AG04450 (cell line): ENCODE measurements around the gene ABCF1. TPM values are rescaled to one million over a fixed set of nuclear protein-coding genes. Genes with fewer than 3 reads are reported as not detected.
"Not testable (repeated sequence)": the region's sequence is repeated elsewhere in the genome, so short reads cannot be mapped to it uniquely, and the experiment has no call there.

Experiments
- CTCF ChIA-PET: fragments of 300-600, 350-600 bp; formaldehyde crosslinking; extraction: SDS; loops from one replicate; lab custom pipeline; 2022; ENCODE audit warnings: antibody characterized with exemption, inconsistent platforms; lab: Charles Lee
- POLR2A ChIA-PET: fragments of 350-600 bp; formaldehyde crosslinking; extraction: SDS; loops from one replicate; lab custom pipeline; 2021; ENCODE audit warnings: antibody characterized with exemption, inconsistent platforms; lab: Yijun Ruan, JAX
- DNase-seq: peaks from one replicate; pipeline ENCODE4 v3.0.0-alpha.2; 2011; ENCODE audit warnings: low read depth, low spot score
- H3K27ac ChIP-seq: one replicate; pipeline ENCODE4 v1.5.1; 2012; ENCODE audit warnings: low read depth, low read length, control low read depth
- H3K27me3 ChIP-seq: one replicate; pipeline ENCODE4 v1.6.0; 2012; ENCODE audit warnings: low read length; ENCODE audit not compliant: control insufficient read depth, insufficient read depth
- H3K4me3 ChIP-seq: 2 replicates; pipeline ENCODE4 v1.5.1; 2011; ENCODE audit warnings: mild to moderate bottlenecking, low read depth, low read length, control low read depth
- H3K9me3 ChIP-seq: 2 replicates; pipeline ENCODE4 v1.5.1; 2012; ENCODE audit warnings: low read length; ENCODE audit not compliant: control insufficient read depth, insufficient read depth
- CTCF ChIP-seq: IDR thresholded peaks from 2 replicates; pipeline ENCODE4 v1.5.1; 2011; ENCODE audit warnings: low read depth, low read length, control low read depth, inconsistent platforms
- polyA plus RNA-seq: library from polyadenylated mRNA; depleted of rRNA; stranded (reverse); fragments of >200 nt; gene quantifications from 2 replicates; pipeline ENCODE4 v1.2.3, GENCODE V29; 2011

The ABCF1 gene
- polyA plus RNA-seq, 1 experiment, result 32.3 TPM

- no peak for TF ChIP-seq CTCF
- H3K9me3 ChIP-seq, result no peaks in the 10 kb centered on the region; the same call in 1 of the 2 replicates
- DNase-seq, result peak; percentile 48
- ChIA-PET POLR2A (interaction anchor here (0.7 to 1.9 kb wide), 6 partner anchors 10 to 128 kb away, joined by 3 to 15 read pairs (median 10); partner anchors contain the start of gene ABCF1), CTCF (interaction anchor here (0.7 to 1.3 kb wide), 4 partner anchors 14 to 126 kb away, joined by 3 to 5 read pairs (median 4); partner anchors contain the start of gene MDC1)
- H3K4me3 ChIP-seq, result no peak overlapping the region
- H3K27me3 ChIP-seq, result no peaks in the 10 kb centered on the region
- peak overlapping the region; percentile 66 for H3K27ac ChIP-seq
Observed at GRCh38 chr6:30591008-30591407, 19.8 kb downstream of the ABCF1 start.

GRCh38 chr6:30592287-30592686, 21.0 kb downstream of the ABCF1 start:
- ChIA-PET POLR2A (no interaction called here), CTCF (interaction anchor here (0.6 kb wide), 1 partner anchor 51 kb away, joined by 3 read pairs; no protein-coding TSS in a partner anchor)
- Histone ChIP-seq H3K4me3 (no peak overlapping the region), H3K9me3 (no peaks in the 10 kb centered on the region; the same call in 1 of the 2 replicates), H3K27ac (no peak overlapping the region), H3K27me3 (no peaks in the 10 kb centered on the region)
- no peak for TF ChIP-seq CTCF
- DNase-seq, result no peak

- CTCF ChIA-PET, result interaction anchor here (0.7 to 2.8 kb wide), 17 partner anchors 10 to 144 kb away, joined by 3 to 29 read pairs (median 4); partner anchors contain the start of genes ABCF1, DHX16 and PRR3
- H3K4me3 ChIP-seq, H3K9me3 ChIP-seq, H3K27me3 ChIP-seq, H3K27ac ChIP-seq: not testable (repeated sequence)
- peak; percentile 48 for DNase-seq
- POLR2A ChIA-PET, result interaction anchor here (0.6 to 6.4 kb wide), 9 partner anchors 10 to 1182 kb away, joined by 3 to 69 read pairs (median 4); partner anchors contain the start of gene PRR3
- TF ChIP-seq CTCF, result peak; percentile 78
Observed at GRCh38 chr6:30597315-30598144, 26.3 kb downstream of the ABCF1 start.

- H3K27ac ChIP-seq, result no peak overlapping the region
- ChIA-PET CTCF (interaction anchor here (0.6 to 1.4 kb wide), 2 partner anchors 117 to 538 kb away, joined by 3 read pairs; no protein-coding TSS in a partner anchor), POLR2A (interaction anchor here (6.4 kb wide), 1 partner anchor 15 kb away, joined by 69 read pairs; no protein-coding TSS in a partner anchor)
- H3K9me3 ChIP-seq, result no peaks in the 10 kb centered on the region; the same call in 1 of the 2 replicates
- no peak for TF ChIP-seq CTCF
- no peak overlapping the region for H3K4me3 ChIP-seq
- no peak for DNase-seq
- no peaks in the 10 kb centered on the region for H3K27me3 ChIP-seq
Observed at GRCh38 chr6:30598912-30599624, 27.8 kb downstream of the ABCF1 start.
